Epithelial cell of prostate (primary cell): Measurements from ENCODE around the gene CEBPA.
"Not testable (repeated sequence)": the region's sequence is repeated elsewhere in the genome, so short reads cannot be mapped to it uniquely, and the experiment has no call there.

Experiments
- DNase-seq: peaks from one replicate; pipeline ENCODE4 v3.0.0-alpha.2; 2011; ENCODE audit warnings: low read depth, low spot score
- H3K27ac ChIP-seq: fragments of 450-650 bp; 2 replicates; pipeline ENCODE4 v1.5.1; 2017; ENCODE audit warnings: mild to moderate bottlenecking

CEBPA gene

DNA sequence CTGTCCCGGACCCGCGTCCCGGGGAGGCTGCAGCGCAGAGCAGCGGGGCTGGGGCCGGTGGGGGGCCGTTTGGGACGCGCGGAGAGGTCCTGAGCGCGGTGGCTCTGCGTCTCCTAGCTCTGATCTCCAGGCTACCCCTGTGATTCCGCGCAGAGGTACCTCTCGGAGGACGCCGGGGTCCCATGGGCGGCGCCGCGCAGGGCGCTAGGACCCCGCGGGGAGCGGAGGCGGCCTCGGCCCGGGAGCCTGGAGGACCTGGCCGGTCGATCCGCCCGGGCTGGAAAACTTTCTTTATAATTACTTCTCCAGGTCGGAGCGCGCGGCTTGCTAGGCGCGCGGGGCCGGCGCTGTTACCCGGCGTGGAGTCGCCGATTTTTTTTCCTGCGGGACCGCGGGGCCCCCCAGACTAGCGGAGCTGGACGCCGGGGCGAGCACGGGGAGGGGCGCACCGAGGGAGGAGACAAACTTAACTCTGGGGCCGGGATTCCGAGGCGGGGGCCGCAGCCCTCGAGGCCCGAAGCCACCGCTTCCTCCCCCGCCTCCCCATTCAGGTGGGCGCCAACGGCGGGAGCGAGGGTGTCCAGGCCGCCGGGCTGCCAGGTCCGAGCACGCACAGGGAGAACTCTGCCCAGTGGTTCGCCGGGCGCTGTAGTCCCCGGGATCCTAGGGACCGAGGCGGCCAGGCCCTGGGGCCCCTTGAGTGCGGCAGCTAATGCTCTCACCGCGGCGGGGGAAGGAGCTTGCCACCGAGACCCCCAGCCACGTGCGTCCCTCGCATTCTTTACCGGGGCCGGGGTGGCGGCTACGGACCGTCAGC lies 848 bp upstream of the CEBPA start:
- no peak for DNase-seq

GRCh38 chr19:33301900-33302174 lies 497 bp downstream of the CEBPA start:
- no peak for DNase-seq
- H3K27ac ChIP-seq: no peak overlapping the region

More for the DNA sequence above, 848 bp upstream of the CEBPA start:
- peak overlapping the region; percentile 27 for H3K27ac ChIP-seq

DNA sequence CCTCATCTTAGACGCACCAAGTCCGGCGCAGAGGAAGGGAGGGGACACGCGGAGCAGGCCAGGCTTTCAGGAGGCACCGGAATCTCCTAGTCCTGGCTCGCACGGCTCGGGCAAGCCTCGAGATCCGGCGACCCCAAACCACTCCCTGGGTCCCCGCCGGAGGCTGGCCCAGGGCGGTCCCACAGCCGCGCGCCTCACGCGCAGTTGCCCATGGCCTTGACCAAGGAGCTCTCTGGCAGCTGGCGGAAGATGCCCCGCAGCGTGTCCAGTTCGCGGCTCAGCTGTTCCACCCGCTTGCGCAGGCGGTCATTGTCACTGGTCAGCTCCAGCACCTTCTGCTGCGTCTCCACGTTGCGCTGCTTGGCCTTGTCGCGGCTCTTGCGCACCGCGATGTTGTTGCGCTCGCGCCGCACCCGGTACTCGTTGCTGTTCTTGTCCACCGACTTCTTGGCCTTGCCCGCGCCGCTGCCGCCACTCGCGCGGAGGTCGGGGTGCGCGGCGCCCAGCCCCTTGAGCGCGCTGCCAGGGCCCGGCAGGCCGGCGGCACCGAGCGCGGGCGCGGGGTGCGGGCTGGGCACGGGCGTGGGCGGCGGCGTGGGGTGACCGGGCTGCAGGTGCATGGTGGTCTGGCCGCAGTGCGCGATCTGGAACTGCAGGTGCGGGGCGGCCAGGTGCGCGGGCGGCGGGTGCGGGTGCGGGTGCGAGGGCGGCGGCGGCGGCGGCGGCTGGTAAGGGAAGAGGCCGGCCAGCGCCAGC lies 1.0 kb downstream of the CEBPA start:
- no peak for DNase-seq
- no peak overlapping the region for H3K27ac ChIP-seq

- DNase-seq: no peak
- no peak overlapping the region for H3K27ac ChIP-seq
Observed at GRCh38 chr19:33300894-33301143, 1.5 kb downstream of the CEBPA start.

- DNase-seq: no peak
- no peak overlapping the region for H3K27ac ChIP-seq
Observed at GRCh38 chr19:33300009-33300893, 2.1 kb downstream of the CEBPA start.

- peak overlapping the region; percentile 24 for H3K27ac ChIP-seq
- no peak for DNase-seq
Observed at GRCh38 chr19:33299051-33299688, 3.2 kb downstream of the CEBPA start.

DNA sequence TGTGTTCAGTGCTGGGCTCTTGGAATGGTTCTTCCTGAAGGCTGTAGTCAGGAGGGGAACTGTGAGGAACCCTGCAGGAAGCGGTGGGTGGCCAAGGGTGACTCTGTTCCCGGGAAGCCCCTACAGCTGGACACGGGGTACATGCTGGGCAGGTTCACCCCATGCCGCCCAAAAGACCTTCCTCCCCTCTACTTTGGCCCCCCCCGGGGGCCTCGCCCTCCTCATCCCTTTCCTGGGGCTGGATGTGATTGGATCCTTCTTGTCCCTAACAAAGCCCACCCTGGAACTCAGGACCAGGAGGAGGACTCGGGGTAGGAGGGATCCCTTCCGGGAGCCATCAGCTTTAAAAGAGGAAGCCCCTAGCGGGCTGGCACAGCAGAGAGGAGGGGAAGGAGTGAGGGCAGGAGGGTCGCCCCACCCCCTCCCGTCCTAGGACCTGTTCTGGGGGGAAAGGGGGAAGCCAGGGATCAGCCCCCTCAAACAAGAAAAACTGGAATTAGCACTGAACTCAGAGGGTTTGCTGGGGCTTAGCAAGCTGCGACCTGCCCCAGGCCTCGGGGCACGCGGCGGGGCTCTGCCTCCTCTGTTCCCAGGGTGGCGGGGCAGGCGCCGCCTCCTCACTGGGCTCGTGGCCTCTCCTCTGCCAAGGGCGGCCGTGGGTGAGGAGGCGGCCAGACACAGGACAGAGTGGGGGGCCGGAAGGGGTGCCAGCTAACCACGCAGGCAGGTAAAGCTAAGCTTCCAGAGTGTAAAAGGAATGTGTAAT lies 4.0 kb downstream of the CEBPA start:
- DNase-seq: no peak

GRCh38 chr19:33297401-33298145 lies 4.8 kb downstream of the CEBPA start:
- DNase-seq: no peak
- H3K27ac ChIP-seq: no peak overlapping the region

More for the DNA sequence above, 4.0 kb downstream of the CEBPA start:
- peak overlapping the region; percentile 24 for H3K27ac ChIP-seq

- DNase-seq: no peak
- no peak overlapping the region for H3K27ac ChIP-seq
Observed at GRCh38 chr19:33296488-33296971, 5.8 kb downstream of the CEBPA start.

DNA sequence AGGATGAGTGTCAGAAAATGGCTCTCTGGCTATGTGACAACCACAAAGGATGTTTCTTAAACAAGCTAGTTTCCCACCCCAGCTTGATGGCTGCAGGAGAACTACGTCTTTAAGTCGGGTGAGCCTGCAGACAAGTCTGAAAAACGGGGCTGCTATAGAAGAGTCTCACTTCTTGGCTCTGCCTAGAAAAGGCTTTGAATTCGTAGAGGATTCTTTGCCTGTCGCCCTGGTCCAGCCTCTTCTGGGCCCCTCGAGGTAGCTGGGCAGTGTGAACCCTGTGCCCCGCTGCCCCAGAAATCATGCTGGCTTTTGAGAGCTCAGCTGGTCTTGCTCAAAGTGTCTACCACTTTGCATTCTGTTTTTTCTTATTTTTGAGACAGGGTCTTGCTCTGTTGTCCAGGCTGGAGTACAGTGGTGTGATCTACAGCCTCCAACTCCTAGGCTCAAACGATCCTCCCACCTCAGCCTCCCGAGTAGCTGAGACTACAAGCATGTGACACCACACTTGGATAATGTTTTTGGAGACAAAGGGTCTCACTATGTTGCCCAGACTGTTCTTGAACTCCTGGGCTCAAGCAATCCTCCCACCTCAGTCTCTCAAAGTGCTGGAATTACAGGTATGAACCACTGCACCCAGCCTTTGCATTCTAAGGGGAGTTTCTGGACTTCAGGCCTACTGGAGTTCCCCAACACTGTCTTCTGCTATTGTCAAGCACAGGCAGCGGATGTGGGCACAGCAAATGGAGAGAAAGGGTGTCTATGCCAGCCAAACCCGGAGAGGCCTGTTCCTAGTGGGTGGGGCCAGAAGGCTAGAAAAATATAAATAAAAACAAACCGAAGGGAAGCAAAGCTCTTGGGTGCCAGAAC lies 6.5 kb downstream of the CEBPA start:
- H3K27ac ChIP-seq: no peak overlapping the region
- DNase-seq: no peak

- not testable (repeated sequence) for DNase-seq, H3K27ac ChIP-seq
Observed at GRCh38 chr19:33295046-33295445, 7.3 kb downstream of the CEBPA start.

- peak overlapping the region; percentile 84 for H3K27ac ChIP-seq
- no peak for DNase-seq
Observed at GRCh38 chr19:33294058-33294798, 8.1 kb downstream of the CEBPA start.

GRCh38 chr19:33293255-33294057 lies 8.9 kb downstream of the CEBPA start:
- peak; percentile 60 for DNase-seq
- peak overlapping the region; percentile 84 for H3K27ac ChIP-seq

- H3K27ac ChIP-seq: peak overlapping the region; percentile 84
- peak; percentile 60 for DNase-seq
Observed at GRCh38 chr19:33292595-33293254, 9.6 kb downstream of the CEBPA start.

- no peak for DNase-seq
- H3K27ac ChIP-seq: peak overlapping the region; percentile 84
Observed at GRCh38 chr19:33291623-33292534, 10.5 kb downstream of the CEBPA start.
